ENCODE results near the gene CAMK1D. TPM values are rescaled to one million over a fixed set of nuclear protein-coding genes. Genes with fewer than 3 reads are reported as not detected.
"Not testable (repeated sequence)": the region's sequence is repeated elsewhere in the genome, so short reads cannot be mapped to it uniquely, and the experiment has no call there.

CAMK1D gene
- total and polyA plus RNA-seq, 8 donors: 4.4 to 10.8 (median 4.8) TPM

DNA sequence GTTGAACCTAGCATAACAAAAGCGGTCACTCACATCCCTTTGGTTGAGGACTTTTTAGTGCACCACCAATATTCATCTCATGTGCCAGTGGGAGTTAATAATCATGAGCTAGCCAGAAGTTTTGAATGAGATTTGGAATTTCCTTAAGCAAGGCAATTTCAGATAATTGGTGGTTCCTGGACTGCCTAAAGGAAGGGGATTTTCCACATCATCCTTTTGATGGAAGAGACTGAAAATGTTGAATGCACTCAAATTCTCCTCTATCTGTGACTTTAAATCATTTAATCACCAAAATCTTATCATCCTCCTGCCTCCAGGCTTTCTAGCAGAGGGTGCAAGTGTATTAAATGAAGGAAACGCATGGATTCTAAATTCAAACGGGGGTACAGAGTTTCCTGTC is 391.5 kb downstream of the CAMK1D start:
- no peaks in the 10 kb centered on the region for H3K36me3 ChIP-seq
- intact Hi-C loops (cut with DNase I): no loop called here
- no peaks in the 10 kb centered on the region for H3K9me3 ChIP-seq
- no peaks in the 10 kb centered on the region for H3K4me1 ChIP-seq
- TF ChIP-seq, protein P1, sequence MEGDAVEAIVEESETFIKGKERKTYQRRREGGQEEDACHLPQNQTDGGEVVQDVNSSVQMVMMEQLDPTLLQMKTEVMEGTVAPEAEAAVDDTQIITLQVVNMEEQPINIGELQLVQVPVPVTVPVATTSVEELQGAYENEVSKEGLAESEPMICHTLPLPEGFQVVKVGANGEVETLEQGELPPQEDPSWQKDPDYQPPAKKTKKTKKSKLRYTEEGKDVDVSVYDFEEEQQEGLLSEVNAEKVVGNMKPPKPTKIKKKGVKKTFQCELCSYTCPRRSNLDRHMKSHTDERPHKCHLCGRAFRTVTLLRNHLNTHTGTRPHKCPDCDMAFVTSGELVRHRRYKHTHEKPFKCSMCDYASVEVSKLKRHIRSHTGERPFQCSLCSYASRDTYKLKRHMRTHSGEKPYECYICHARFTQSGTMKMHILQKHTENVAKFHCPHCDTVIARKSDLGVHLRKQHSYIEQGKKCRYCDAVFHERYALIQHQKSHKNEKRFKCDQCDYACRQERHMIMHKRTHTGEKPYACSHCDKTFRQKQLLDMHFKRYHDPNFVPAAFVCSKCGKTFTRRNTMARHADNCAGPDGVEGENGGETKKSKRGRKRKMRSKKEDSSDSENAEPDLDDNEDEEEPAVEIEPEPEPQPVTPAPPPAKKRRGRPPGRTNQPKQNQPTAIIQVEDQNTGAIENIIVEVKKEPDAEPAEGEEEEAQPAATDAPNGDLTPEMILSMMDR (IDR thresholded peaks at IDR 0.05): no peak
- no peak for DNase-seq
- no peak overlapping the region for H3K27ac ChIP-seq
- H3K27me3 ChIP-seq: no peaks in the 10 kb centered on the region
- no peak overlapping the region for H3K4me3 ChIP-seq
- no peak for ATAC-seq

DNA sequence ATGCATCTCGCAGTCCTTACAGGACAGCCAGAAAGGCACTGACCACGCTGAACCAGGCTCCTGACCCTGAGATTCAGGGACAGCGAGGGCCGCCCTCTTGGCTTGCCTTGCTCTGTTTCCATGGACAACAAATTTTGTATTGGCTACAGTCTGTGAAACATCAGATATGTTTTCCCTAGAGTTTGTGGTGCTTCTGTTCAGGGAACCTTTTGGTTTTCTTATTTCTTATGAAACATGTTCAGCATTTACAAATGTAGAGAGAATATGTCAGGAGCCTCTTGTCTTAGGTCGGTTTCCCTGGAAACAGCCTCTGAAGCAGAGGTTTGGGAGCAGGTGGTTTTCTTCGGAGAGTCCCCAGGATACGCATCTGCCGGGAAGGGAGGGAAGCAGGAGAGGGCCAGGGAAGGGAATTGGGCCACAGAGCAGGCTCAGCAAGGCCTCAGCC is 392.0 kb downstream of the CAMK1D start:
- no peak for ATAC-seq

DNA sequence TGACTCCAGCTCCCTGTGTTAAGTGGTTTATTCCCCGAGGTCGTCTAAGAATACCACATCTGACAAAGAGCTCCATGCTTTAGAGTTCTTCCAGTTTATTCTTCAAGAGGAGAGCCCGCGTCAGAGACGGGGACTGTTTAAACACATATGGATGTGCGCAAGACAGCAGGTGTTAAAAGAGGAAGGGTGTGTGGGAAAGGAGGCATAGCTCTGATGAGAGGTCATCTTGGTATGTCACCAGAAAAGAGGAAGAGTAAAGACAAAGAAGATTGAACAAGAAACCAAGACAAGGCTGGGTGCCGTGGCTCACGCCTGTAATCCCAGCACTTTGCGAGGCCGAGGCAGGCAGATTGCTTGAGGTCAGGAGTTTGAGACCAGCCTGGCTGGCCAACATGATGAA is 393.4 kb downstream of the CAMK1D start:
- intact Hi-C loops (cut with DNase I): no loop called here
- H3K4me3 ChIP-seq: no peak overlapping the region
- TF ChIP-seq, protein P1 (IDR thresholded peaks at IDR 0.05): no peak
- DNase-seq (no peak), ATAC-seq (no peak)
- H3K9me3 ChIP-seq: no peaks in the 10 kb centered on the region
- H3K36me3 ChIP-seq: no peaks in the 10 kb centered on the region
- H3K27me3 ChIP-seq: peaks cover 0 to 15% of the 10 kb centered on the region in 2 donors
- no peaks in the 10 kb centered on the region for H3K4me1 ChIP-seq
- H3K27ac ChIP-seq: no peak overlapping the region

More for the DNA sequence above, 392.0 kb downstream of the CAMK1D start:
- TF ChIP-seq, protein P1 (IDR thresholded peaks at IDR 0.05): no peak
- intact Hi-C loops (cut with DNase I): no loop called here
- Histone ChIP-seq H3K27me3 (peaks cover 0 to 2% of the 10 kb centered on the region in 2 donors), H3K36me3 (no peaks in the 10 kb centered on the region), H3K27ac (no peak overlapping the region), H3K4me1 (no peaks in the 10 kb centered on the region), H3K4me3 (no peak overlapping the region), H3K9me3 (no peaks in the 10 kb centered on the region)
- DNase-seq: no peak

- H3K4me1 ChIP-seq; H3K9me3 ChIP-seq; H3K4me3 ChIP-seq; H3K36me3 ChIP-seq; H3K27ac ChIP-seq; DNase-seq; ATAC-seq; intact Hi-C loops (cut with DNase I): not testable (repeated sequence)
- H3K27me3 ChIP-seq: peaks cover 0 to 15% of the 10 kb centered on the region in 2 donors
Measured at GRCh38 chr10:12743466-12743865, 394.1 kb downstream of the CAMK1D start.

DNA sequence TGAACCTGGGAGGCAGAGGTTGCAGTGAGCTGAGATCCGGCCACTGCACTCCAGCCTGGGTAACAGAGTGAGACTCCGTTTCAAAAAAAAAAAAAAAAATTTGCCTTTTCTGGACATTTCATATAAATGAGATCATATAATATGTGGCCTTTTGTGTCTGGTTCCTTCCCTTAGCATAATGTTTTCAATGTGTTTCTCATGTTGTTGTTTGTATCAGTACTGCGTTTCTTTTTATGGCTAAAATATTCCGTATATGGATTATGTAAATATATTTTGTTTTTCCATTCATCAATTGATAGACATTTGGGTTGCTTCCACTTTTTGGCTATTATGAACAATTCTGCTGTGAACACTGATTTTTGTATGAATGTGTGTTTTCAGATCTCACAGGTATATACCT is 394.6 kb downstream of the CAMK1D start:
- H3K27ac ChIP-seq: no peak overlapping the region
- intact Hi-C loops (cut with DNase I): no loop called here
- H3K9me3 ChIP-seq: no peaks in the 10 kb centered on the region
- DNase-seq (no peak), ATAC-seq (no peak)
- no peak overlapping the region for H3K4me3 ChIP-seq
- H3K27me3 ChIP-seq: peaks cover 0 to 15% of the 10 kb centered on the region in 2 donors
- TF ChIP-seq, protein P1 (IDR thresholded peaks at IDR 0.05): no peak
- H3K4me1 ChIP-seq: no peaks in the 10 kb centered on the region
- no peaks in the 10 kb centered on the region for H3K36me3 ChIP-seq

DNA sequence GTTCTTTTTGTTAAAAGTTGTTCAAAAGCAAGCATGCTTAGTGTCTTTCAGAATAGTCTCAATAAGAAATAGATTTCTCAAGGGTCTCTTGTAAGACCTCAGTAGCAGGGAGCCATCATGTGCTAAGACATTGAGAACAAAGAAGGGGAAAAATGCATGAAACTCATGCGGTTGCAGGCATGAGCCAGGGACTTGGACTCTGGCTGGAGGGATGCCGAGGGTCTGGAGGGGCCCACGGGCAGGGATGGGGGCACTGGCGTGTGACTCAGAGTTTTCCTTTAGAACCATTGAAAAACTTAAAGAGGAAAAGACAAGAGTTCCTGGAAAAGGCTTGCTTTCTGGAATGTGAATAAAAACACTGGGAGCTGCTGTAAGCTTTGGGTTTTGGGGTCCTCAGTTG is 398.8 kb downstream of the CAMK1D start:
- intact Hi-C loops (cut with DNase I): no loop called here
- TF ChIP-seq, protein P1 (IDR thresholded peaks at IDR 0.05): no peak
- no peaks in the 10 kb centered on the region for H3K4me1 ChIP-seq

More for the DNA sequence above, 398.8 kb downstream of the CAMK1D start:
- no peak for DNase-seq
- Histone ChIP-seq H3K27me3 (peaks cover 0 to 15% of the 10 kb centered on the region in 2 donors), H3K36me3 (no peaks in the 10 kb centered on the region), H3K4me3 (no peak overlapping the region), H3K27ac (no peak overlapping the region), H3K9me3 (no peaks in the 10 kb centered on the region)
- no peak for ATAC-seq

Data from left lung (tissue), 10 donors.